K562 (cell line): Measurements from ENCODE around the gene TRPM2.

Source experiments
- GABPB1 ChIP-seq: sonication (generic); formaldehyde crosslinking; IDR thresholded peaks from 2 replicates; pipeline ENCODE4 v1.8.0; 2022; ENCODE audit warnings: mild to moderate bottlenecking, missing genetic modification reagents
- GATA2 ChIP-seq: sonication (generic); formaldehyde crosslinking; IDR thresholded peaks from 2 replicates; pipeline ENCODE4 v1.4.0; 2020; ENCODE audit warnings: mild to moderate bottlenecking, missing genetic modification reagents
- IFI16 ChIP-seq: fragments of 250-450 bp; sonication (Bioruptor Pico); IDR thresholded peaks from 2 replicates; pipeline ENCODE4 v2.1.2; 2022; ENCODE audit warnings: mild to moderate bottlenecking, inconsistent platforms
- JUND ChIP-seq, 2 experiments: IDR thresholded peaks; 2 replicates in 1 of 2; 3 replicates in 1 of 2; pipeline ENCODE4 v1.6.1; 2011; ENCODE audit warnings: borderline replicate concordance in 2 of 2, low read depth in 2 of 2, low read length in 2 of 2, improper control_type of control experiment in 1 of 2, missing biosample characterization in 1 of 2, missing genetic modification characterization in 1 of 2, missing genetic modification reagents in 1 of 2
- MXI1 ChIP-seq: IDR thresholded peaks from 2 replicates; pipeline ENCODE4 v1.6.1; 2011; ENCODE audit warnings: low read depth, mild to moderate bottlenecking, improper control_type of control experiment, low read length
- POLR2A ChIP-seq: fragments of 450-650 bp; conservative IDR thresholded peaks from 2 replicates; pipeline ENCODE4 v1.6.1; 2016
- POLR2AphosphoS5 ChIP-seq: IDR thresholded peaks from 2 replicates; pipeline ENCODE4 v1.6.1; 2011; ENCODE audit warnings: mild to moderate bottlenecking, low read depth, low read length, moderate library complexity; ENCODE audit not compliant: control insufficient read depth, insufficient read depth
- REST ChIP-seq, 2 experiments: fragments of 450-650 bp; formaldehyde crosslinking in 1 of 2; IDR thresholded peaks; 2 replicates each; pipeline versions ENCODE4 v1.4.0 to v1.6.1; 2014 to 2020; ENCODE audit warnings: mild to moderate bottlenecking in 2 of 2, borderline replicate concordance in 1 of 2, low read depth in 1 of 2
- RFX7 ChIP-seq: fragments of 250-450 bp; sonication (Bioruptor Pico); IDR thresholded peaks from 2 replicates; pipeline ENCODE4 v1.5.1; 2021; ENCODE audit warnings: mild to moderate bottlenecking
- SP1 ChIP-seq: sonication (generic); formaldehyde crosslinking; IDR thresholded peaks from 2 replicates; pipeline ENCODE4 v1.8.1; 2022; ENCODE audit warnings: mild to moderate bottlenecking, missing genetic modification reagents
- YY1 ChIP-seq, 3 experiments: IDR thresholded peaks; 2 replicates each; pipeline ENCODE4 v1.6.1; 2011; ENCODE audit warnings: low read length in 2 of 3, mild to moderate bottlenecking in 2 of 3, moderate library complexity in 2 of 3, borderline replicate concordance in 1 of 3, control low read depth in 1 of 3, low read depth in 1 of 3; ENCODE audit not compliant: insufficient read depth in 3 of 3, insufficient replicate concordance in 2 of 3, control insufficient read depth in 1 of 3, insufficient read length in 1 of 3; ENCODE audit errors: extremely low read depth in 1 of 3
- ZNF165 ChIP-seq: fragments of 250-450 bp; sonication (Bioruptor Pico); IDR thresholded peaks from 2 replicates; pipeline ENCODE4 v1.4.0; 2020; ENCODE audit warnings: borderline replicate concordance
- TF ChIP-seq, protein P1 (sequence below), 3 experiments: IDR thresholded peaks in 2 of 3; conservative IDR thresholded peaks in 1 of 3; 2 replicates each; pipeline ENCODE4 v1.5.1; 2011 to 2012; ENCODE audit warnings: low read length in 3 of 3, mild to moderate bottlenecking in 3 of 3, control low read depth in 2 of 3, improper control_type of control experiment in 1 of 3, inconsistent platforms in 1 of 3, low read depth in 1 of 3, mixed read lengths in 1 of 3, moderate library complexity in 1 of 3; ENCODE audit not compliant: insufficient read depth in 2 of 3
- TF ChIP-seq, protein P2 (sequence below): sonication (generic); formaldehyde crosslinking; IDR thresholded peaks from 2 replicates; pipeline ENCODE4 v1.8.0; 2022; ENCODE audit warnings: missing genetic modification reagents, mild to moderate bottlenecking, borderline replicate concordance

DNA sequence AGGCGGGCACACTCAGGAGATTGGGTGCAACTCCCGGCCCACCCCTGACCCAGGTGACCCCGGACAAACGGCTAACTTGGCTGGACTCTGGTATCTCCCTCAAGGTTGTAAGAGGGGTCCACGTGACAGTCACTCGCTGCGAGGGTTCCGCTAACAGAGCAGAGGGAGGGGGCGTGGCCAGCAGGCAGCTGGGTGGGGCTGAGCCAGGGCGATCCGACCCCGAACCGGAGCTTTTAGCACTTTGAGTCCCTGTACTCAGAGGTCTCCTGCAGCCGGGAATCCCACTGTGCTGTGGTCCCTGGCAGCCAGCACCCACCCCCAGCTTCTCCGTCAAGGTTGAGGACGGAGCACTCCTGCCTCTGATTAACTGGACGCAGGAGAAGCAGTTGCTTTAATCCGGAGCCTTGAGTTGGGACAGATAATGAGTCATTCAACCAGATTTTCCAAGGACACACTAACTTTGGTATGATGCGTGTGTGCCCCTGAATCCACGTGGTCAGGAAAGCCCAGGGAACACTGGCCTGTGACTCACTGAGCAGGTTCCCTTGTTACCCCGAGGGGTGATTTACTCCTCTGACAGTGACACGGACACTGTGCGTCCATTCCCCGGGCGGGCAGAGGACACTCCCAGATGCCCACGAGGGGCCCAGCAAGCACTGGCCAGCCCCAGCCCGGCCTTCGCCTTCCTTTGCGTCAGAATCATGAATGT lies 16.8 kb downstream of the TRPM2 start:
- TF ChIP-seq JUND (IDR thresholded peaks at IDR 0.05; ENCODE audit: borderline replicate concordance, low read depth, low read length) (no peak), JUND (tag; IDR thresholded peaks at IDR 0.05; ENCODE audit: borderline replicate concordance, low read depth, low read length) (no peak), IFI16 (CRISPR knock-in tag) (no peak), POLR2A (no peak), GATA2 (CRISPR knock-in tag) (no peak), ZNF165 (CRISPR knock-in tag) (no peak), REST (IDR thresholded peaks at IDR 0.05; ENCODE audit: borderline replicate concordance) (no peak), REST (CRISPR knock-in tag; IDR thresholded peaks at IDR 0.05; ENCODE audit: low read depth) (no peak), SP1 (CRISPR knock-in tag) (no peak), MXI1 (no peak), RFX7 (no peak), YY1 (IDR thresholded peaks at IDR 0.05; ENCODE audit: borderline replicate concordance in 1 of 3, control insufficient read depth in 1 of 3, extremely low read depth in 1 of 3, insufficient read depth in 3 of 3, insufficient read length in 1 of 3, insufficient replicate concordance in 2 of 3, low read depth in 1 of 3, low read length in 2 of 3) (no peak), GABPB1 (no peak), POLR2AphosphoS5 (no peak)
- TF ChIP-seq, protein P1, sequence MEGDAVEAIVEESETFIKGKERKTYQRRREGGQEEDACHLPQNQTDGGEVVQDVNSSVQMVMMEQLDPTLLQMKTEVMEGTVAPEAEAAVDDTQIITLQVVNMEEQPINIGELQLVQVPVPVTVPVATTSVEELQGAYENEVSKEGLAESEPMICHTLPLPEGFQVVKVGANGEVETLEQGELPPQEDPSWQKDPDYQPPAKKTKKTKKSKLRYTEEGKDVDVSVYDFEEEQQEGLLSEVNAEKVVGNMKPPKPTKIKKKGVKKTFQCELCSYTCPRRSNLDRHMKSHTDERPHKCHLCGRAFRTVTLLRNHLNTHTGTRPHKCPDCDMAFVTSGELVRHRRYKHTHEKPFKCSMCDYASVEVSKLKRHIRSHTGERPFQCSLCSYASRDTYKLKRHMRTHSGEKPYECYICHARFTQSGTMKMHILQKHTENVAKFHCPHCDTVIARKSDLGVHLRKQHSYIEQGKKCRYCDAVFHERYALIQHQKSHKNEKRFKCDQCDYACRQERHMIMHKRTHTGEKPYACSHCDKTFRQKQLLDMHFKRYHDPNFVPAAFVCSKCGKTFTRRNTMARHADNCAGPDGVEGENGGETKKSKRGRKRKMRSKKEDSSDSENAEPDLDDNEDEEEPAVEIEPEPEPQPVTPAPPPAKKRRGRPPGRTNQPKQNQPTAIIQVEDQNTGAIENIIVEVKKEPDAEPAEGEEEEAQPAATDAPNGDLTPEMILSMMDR (IDR thresholded peaks at IDR 0.05 in 2 of 3, conservative IDR thresholded peaks at IDR 0.05 in 1 of 3; ENCODE audit: insufficient read depth in 2 of 3, low read depth in 1 of 3, low read length in 3 of 3): no peak
- TF ChIP-seq, protein P2, sequence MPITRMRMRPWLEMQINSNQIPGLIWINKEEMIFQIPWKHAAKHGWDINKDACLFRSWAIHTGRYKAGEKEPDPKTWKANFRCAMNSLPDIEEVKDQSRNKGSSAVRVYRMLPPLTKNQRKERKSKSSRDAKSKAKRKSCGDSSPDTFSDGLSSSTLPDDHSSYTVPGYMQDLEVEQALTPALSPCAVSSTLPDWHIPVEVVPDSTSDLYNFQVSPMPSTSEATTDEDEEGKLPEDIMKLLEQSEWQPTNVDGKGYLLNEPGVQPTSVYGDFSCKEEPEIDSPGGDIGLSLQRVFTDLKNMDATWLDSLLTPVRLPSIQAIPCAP (CRISPR knock-in tag): no peak
